HepG2 (cell line): ENCODE data around the gene VAMP2. TPM values are rescaled to one million over a fixed set of nuclear protein-coding genes. Genes with fewer than 3 reads are reported as not detected.

Experiments
- CC2D1A ChIP-seq: sonication (generic); formaldehyde crosslinking; IDR thresholded peaks from 2 replicates; pipeline ENCODE4 v1.8.1; 2023; ENCODE audit warnings: mild to moderate bottlenecking, missing genetic modification reagents
- DMAP1 ChIP-seq: IDR thresholded peaks from 2 replicates; pipeline ENCODE4 v1.6.1; 2016
- ETS1 ChIP-seq: sonication (generic); formaldehyde crosslinking; IDR thresholded peaks from 2 replicates; pipeline ENCODE4 v1.4.0; 2020; ENCODE audit warnings: missing genetic modification reagents
- GATAD2A ChIP-seq: IDR thresholded peaks from 2 replicates; pipeline ENCODE4 v1.6.1; 2016
- NFAT5 ChIP-seq: sonication (generic); formaldehyde crosslinking; IDR thresholded peaks from 2 replicates; pipeline ENCODE4 v1.4.0; 2020; ENCODE audit warnings: missing genetic modification reagents
- NFYB ChIP-seq: sonication (generic); formaldehyde crosslinking; IDR thresholded peaks from 2 replicates; pipeline ENCODE4 v1.4.0; 2020; ENCODE audit warnings: missing genetic modification reagents
- POLR2A ChIP-seq, 2 experiments: IDR thresholded peaks; 2 replicates each; pipeline ENCODE4 v1.6.1; 2011; ENCODE audit warnings: low read depth in 2 of 2, low read length in 2 of 2, mild to moderate bottlenecking in 1 of 2, moderate library complexity in 1 of 2; ENCODE audit not compliant: insufficient read depth in 1 of 2
- SRF ChIP-seq: IDR thresholded peaks from 2 replicates; pipeline ENCODE4 v1.6.1; 2011; ENCODE audit warnings: mild to moderate bottlenecking, low read depth, low read length, moderate library complexity
- SYNCRIP ChIP-seq: fragments of 200-400 bp; formaldehyde crosslinking; IDR thresholded peaks from 2 replicates; pipeline ENCODE4 v1.6.1; 2018; ENCODE audit warnings: mild to moderate bottlenecking, low read depth, low read length; ENCODE audit not compliant: insufficient read depth
- TRIM24 ChIP-seq: sonication (generic); formaldehyde crosslinking; IDR thresholded peaks from 2 replicates; pipeline ENCODE4 v1.8.0; 2022; ENCODE audit warnings: mild to moderate bottlenecking, missing genetic modification reagents
- U2AF1 ChIP-seq: fragments of 200-400 bp; formaldehyde crosslinking; optimal IDR thresholded peaks from 2 replicates; pipeline ENCODE3; 2017; ENCODE audit warnings: mild to moderate bottlenecking, low read depth, low read length
- ZBTB42 ChIP-seq: sonication (generic); formaldehyde crosslinking; IDR thresholded peaks from 2 replicates; pipeline ENCODE4 v1.5.0; 2020; ENCODE audit warnings: mild to moderate bottlenecking, missing genetic modification reagents
- ZBTB46 ChIP-seq: sonication (generic); formaldehyde crosslinking; IDR thresholded peaks from 2 replicates; pipeline ENCODE4 v1.4.0; 2020; ENCODE audit warnings: mild to moderate bottlenecking, missing genetic modification reagents, borderline replicate concordance
- ZBTB8A ChIP-seq: sonication (generic); formaldehyde crosslinking; IDR thresholded peaks from 2 replicates; pipeline ENCODE4 v1.4.0; 2020; ENCODE audit warnings: mild to moderate bottlenecking, low read depth, missing genetic modification reagents, borderline replicate concordance
- ZNF430 ChIP-seq: sonication (generic); formaldehyde crosslinking; IDR thresholded peaks from 2 replicates; pipeline ENCODE4 v1.9.0; 2021; ENCODE audit warnings: mild to moderate bottlenecking, missing genetic modification reagents
- ZNF747 ChIP-seq: sonication (generic); formaldehyde crosslinking; IDR thresholded peaks from 2 replicates; pipeline ENCODE4 v1.8.1; 2023; ENCODE audit warnings: missing genetic modification reagents, mild to moderate bottlenecking, borderline replicate concordance
- polyA plus RNA-seq, 8 experiments: library from polyadenylated mRNA; depleted of rRNA in 3 of 8; stranded (reverse) in 7 of 8; unstranded in 1 of 8; fragments of >200 nt; fragmentation: Illumina TruSeq in 4 of 8; extraction: Trizol in 4 of 8; gene quantifications; 2 replicates each; pipeline versions ENCODE4 v1.2.1 to v1.2.3, GENCODE V29; 2011 to 2016; ENCODE audit warnings: low read depth in 4 of 8, missing spikeins in 1 of 8, mixed read lengths in 1 of 8; ENCODE audit not compliant: insufficient read depth in 1 of 8
- total RNA-seq, 5 experiments: library from RNA; depleted of rRNA; stranded (reverse); fragments of >200 nt; fragmentation: Illumina TruSeq; extraction: Trizol; gene quantifications; 2 replicates each; pipeline ENCODE4 v1.2.3, GENCODE V29; 2016; ENCODE audit warnings: low read depth in 1 of 5
- TF ChIP-seq, protein P1 (sequence below): sonication (generic); formaldehyde crosslinking; IDR thresholded peaks from 2 replicates; pipeline ENCODE4 v1.4.0; 2020; ENCODE audit warnings: missing genetic modification reagents
- TF ChIP-seq, protein P2 (sequence below): sonication (generic); formaldehyde crosslinking; IDR thresholded peaks from 2 replicates; pipeline ENCODE4 v1.5.0; 2020; ENCODE audit warnings: mild to moderate bottlenecking, low read depth, missing genetic modification reagents, borderline replicate concordance

Gene VAMP2
- total and polyA plus RNA-seq, 2 of the 13 experiments (the other 11 are each of a cell fraction or from before 2014, with no cell fraction given): 3.9 to 17.2 TPM

DNA sequence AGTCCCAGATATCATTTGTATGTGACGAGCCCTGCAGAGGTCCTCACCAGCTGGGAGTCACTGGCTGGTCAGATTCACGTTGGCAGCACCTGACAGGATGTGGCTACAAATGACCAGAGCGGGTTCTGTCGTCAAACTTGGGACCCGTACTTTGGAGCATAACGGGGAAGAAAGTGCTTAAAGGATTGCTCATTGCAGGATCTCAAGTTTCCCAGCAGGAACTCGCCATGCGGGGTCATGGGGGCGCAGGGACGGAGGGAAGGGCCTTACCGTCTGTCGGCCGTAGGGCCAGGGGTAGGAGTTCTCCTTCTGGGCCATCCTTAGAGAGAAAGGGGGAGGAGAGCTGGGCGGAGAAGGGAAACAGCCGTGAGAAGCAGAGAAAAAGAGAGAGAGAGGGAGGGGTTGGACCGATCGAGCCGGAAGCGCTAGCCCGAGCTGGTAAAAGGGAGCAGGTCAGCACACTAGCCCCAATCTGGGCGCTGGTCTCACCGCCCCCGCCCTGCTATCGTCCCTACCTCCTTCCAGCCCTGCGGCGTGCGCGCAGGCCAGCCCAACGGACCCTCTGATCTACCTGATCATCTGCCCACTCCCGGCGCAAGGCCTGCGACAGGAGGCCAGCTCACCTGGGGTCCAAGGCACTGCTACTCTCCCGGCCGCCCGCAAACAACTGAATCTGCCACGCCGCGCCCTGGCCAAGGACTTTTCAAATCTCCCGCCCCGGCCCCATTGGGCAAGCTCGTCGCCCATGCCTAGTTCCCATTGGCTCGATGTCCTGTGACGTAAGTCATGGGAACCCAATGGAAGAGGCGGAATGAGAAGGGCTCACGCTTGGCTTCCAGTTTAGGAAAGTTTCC, 47.4 kb upstream of the VAMP2 start, which contains the start of gene AURKB (continued):
- TF ChIP-seq SYNCRIP (no peak), ZBTB8A (CRISPR knock-in tag) (no peak), NFAT5 (CRISPR knock-in tag) (0 out of 2 replicates have a peak, but pooled peaks have one; percentile 13), ZBTB46 (CRISPR knock-in tag) (no peak), DMAP1 (CRISPR knock-in tag) (peak; percentile 94), NFYB (CRISPR knock-in tag) (peak; percentile 92), U2AF1 (peak; percentile 47), ZNF747 (CRISPR knock-in tag) (peak; percentile 62; the same call in 1 of the 2 replicates), ETS1 (CRISPR knock-in tag) (no peak), TRIM24 (no peak), POLR2A (IDR thresholded peaks at IDR 0.05; ENCODE audit: insufficient read depth in 1 of 2, low read depth in 2 of 2, low read length in 2 of 2) (peak; percentile 88 to 89), ZBTB42 (no peak), ZNF430 (CRISPR knock-in tag) (no peak; the same call in 1 of the 2 replicates), CC2D1A (no peak; the same call in 1 of the 2 replicates), SRF (peak; percentile 57; the same call in 1 of the 2 replicates), GATAD2A (no peak)
- TF ChIP-seq, protein P1, sequence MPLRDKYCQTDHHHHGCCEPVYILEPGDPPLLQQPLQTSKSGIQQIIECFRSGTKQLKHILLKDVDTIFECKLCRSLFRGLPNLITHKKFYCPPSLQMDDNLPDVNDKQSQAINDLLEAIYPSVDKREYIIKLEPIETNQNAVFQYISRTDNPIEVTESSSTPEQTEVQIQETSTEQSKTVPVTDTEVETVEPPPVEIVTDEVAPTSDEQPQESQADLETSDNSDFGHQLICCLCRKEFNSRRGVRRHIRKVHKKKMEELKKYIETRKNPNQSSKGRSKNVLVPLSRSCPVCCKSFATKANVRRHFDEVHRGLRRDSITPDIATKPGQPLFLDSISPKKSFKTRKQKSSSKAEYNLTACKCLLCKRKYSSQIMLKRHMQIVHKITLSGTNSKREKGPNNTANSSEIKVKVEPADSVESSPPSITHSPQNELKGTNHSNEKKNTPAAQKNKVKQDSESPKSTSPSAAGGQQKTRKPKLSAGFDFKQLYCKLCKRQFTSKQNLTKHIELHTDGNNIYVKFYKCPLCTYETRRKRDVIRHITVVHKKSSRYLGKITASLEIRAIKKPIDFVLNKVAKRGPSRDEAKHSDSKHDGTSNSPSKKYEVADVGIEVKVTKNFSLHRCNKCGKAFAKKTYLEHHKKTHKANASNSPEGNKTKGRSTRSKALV (CRISPR knock-in tag): no peak
- TF ChIP-seq, protein P2, sequence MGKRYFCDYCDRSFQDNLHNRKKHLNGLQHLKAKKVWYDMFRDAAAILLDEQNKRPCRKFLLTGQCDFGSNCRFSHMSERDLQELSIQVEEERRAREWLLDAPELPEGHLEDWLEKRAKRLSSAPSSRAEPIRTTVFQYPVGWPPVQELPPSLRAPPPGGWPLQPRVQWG (CRISPR knock-in tag): no peak
